GM23338 (cell line): ENCODE results near the gene NAB2. TPM values are rescaled to one million over a fixed set of nuclear protein-coding genes. Genes with fewer than 3 reads are reported as not detected.

Source experiments
- ATAC-seq: fragments of 200-7000 bp; cut with Tn5 transposase; 3 replicates; pipeline ENCODE4 v1.9.1; 2020
- DNase-seq: peaks from one replicate; pipeline ENCODE4 v3.0.0-alpha.2; 2015; ENCODE audit warnings: low spot score
- H2AFZ ChIP-seq: fragments of 200-600 bp; sonication (generic); 2 replicates; pipeline ENCODE4 v1.8.0; 2016; ENCODE audit warnings: antibody characterized with exemption, mild to moderate bottlenecking, moderate library complexity
- H3F3A ChIP-seq: fragments of 200-600 bp; sonication (generic); replicated peaks from 2 replicates; pipeline ENCODE4 v1.8.0; 2017; ENCODE audit warnings: antibody characterized with exemption, mixed run types, low read depth
- H3K27ac ChIP-seq: fragments of 200-600 bp; sonication (generic); 2 replicates; pipeline ENCODE4 v1.6.1; 2016; ENCODE audit warnings: low read depth
- H3K27me3 ChIP-seq: fragments of 200-600 bp; sonication (generic); 2 replicates; pipeline ENCODE4 v1.8.0; 2016; ENCODE audit warnings: mild to moderate bottlenecking, mixed run types, moderate library complexity; ENCODE audit not compliant: insufficient read depth
- H3K36me3 ChIP-seq: fragments of 200-600 bp; sonication (generic); 2 replicates; pipeline ENCODE4 v1.8.0; 2016; ENCODE audit warnings: mild to moderate bottlenecking; ENCODE audit not compliant: insufficient read depth
- H3K4me1 ChIP-seq: fragments of 200-600 bp; sonication (generic); 2 replicates; pipeline ENCODE4 v1.8.0; 2016; ENCODE audit warnings: mild to moderate bottlenecking, moderate library complexity; ENCODE audit not compliant: insufficient read depth
- H3K4me2 ChIP-seq: fragments of 200-600 bp; sonication (generic); 2 replicates; pipeline ENCODE4 v1.7.1; 2017; ENCODE audit warnings: mixed run types
- H3K4me3 ChIP-seq: fragments of 200-600 bp; sonication (generic); 2 replicates; pipeline ENCODE4 v1.6.1; 2016; ENCODE audit warnings: mixed run types
- H3K79me2 ChIP-seq: fragments of 200-600 bp; sonication (generic); replicated peaks from 2 replicates; pipeline ENCODE4 v1.8.0; 2017; ENCODE audit warnings: mild to moderate bottlenecking; ENCODE audit not compliant: insufficient read depth
- H3K9me2 ChIP-seq: fragments of 200-600 bp; sonication (generic); 2 replicates; pipeline ENCODE4 v1.8.0; 2017; ENCODE audit not compliant: insufficient read depth
- H4K20me1 ChIP-seq: fragments of 200-600 bp; sonication (generic); replicated peaks from 2 replicates; pipeline ENCODE4 v1.8.0; 2017; ENCODE audit warnings: mild to moderate bottlenecking; ENCODE audit not compliant: insufficient read depth
- H3K27ac Mint-ChIP-seq: 2 replicates; pipeline ENCODE4 v1.8.0; 2020; ENCODE audit warnings: inconsistent platforms, mild to moderate bottlenecking, moderate library complexity, mixed read lengths
- H3K27me3 Mint-ChIP-seq: 3 replicates; pipeline ENCODE4 v1.8.0; 2022; ENCODE audit warnings: low read depth, mild to moderate bottlenecking, moderate library complexity, mixed read lengths, inconsistent platforms; ENCODE audit not compliant: insufficient read depth, poor library complexity
- H3K36me3 Mint-ChIP-seq: 3 replicates; pipeline ENCODE4 v1.8.0; 2021; ENCODE audit warnings: low read depth, mild to moderate bottlenecking, inconsistent platforms, moderate library complexity, mixed read lengths
- H3K4me1 Mint-ChIP-seq: 3 replicates; pipeline ENCODE4 v1.8.0; 2020; ENCODE audit warnings: mild to moderate bottlenecking, inconsistent platforms, mixed read lengths
- H3K4me3 Mint-ChIP-seq: 3 replicates; pipeline ENCODE4 v1.8.0; 2021; ENCODE audit warnings: moderate library complexity, mild to moderate bottlenecking, inconsistent platforms, mixed read lengths
- H3K9me3 Mint-ChIP-seq: 3 replicates; pipeline ENCODE4 v1.8.0; 2020; ENCODE audit warnings: moderate library complexity, mild to moderate bottlenecking, inconsistent platforms, mixed read lengths
- NANOG ChIP-seq: IDR thresholded peaks from 2 replicates; pipeline ENCODE4 v1.6.1; 2016; ENCODE audit warnings: antibody characterized with exemption, borderline replicate concordance
- polyA plus RNA-seq: library from polyadenylated mRNA; unstranded; fragments of >200 nt; fragmentation: Nextera tagmentation; extraction: Ambion mirVana; gene quantifications from 2 replicates; pipeline ENCODE4 v1.2.1, GENCODE V29; 2016
- total RNA-seq: library from RNA; depleted of rRNA; stranded (reverse); fragments of >200 nt; shearing (Covaris generic); gene quantifications from 2 replicates; pipeline ENCODE4 v1.2.3, GENCODE V29; 2014; rRNA removed
- TF ChIP-seq, protein P1 (sequence below), 2 experiments: fragments of 200-600 bp in 1 of 2; sonication (generic) in 1 of 2; conservative IDR thresholded peaks; 2 replicates each; pipeline versions ENCODE4 v1.5.1 to v1.6.1; 2016 to 2017; ENCODE audit warnings: antibody characterized with exemption in 2 of 2, low read depth in 2 of 2, mild to moderate bottlenecking in 2 of 2, moderate library complexity in 1 of 2
- TF ChIP-seq, protein P2 (sequence below): IDR thresholded peaks from one replicate; pipeline ENCODE4 v1.6.1; 2018; ENCODE audit warnings: antibody characterized with exemption; ENCODE audit not compliant: unreplicated experiment
- TF ChIP-seq, protein P3 (sequence below): IDR thresholded peaks from 2 replicates; pipeline ENCODE4 v1.6.1; 2016; ENCODE audit warnings: antibody characterized with exemption

Gene NAB2
- total and polyA plus RNA-seq, 2 experiments from 2014 or later: 6.5 to 19.8 TPM

DNA sequence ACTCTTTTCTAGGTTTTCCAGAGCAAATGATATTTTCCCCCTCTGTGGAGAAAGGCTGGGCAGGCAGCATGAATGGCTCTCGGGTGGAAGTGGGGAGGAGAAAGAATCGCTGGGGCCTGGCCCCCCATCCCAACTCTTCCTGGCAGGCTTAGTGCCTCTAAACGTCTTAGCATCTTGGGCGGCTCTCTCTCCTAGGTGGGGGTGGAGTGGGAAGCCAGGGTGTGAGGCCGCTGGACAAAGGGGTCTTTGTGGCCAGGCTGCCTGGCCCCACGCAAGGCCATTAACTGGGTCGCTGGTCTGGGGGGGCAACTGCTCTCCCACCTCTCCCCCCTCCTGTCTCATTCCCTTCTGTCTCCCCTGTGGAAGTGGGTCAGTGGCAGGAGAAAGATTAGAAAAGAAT, 53.8 kb downstream of the NAB2 start (continued):
- TF ChIP-seq, protein P1, sequence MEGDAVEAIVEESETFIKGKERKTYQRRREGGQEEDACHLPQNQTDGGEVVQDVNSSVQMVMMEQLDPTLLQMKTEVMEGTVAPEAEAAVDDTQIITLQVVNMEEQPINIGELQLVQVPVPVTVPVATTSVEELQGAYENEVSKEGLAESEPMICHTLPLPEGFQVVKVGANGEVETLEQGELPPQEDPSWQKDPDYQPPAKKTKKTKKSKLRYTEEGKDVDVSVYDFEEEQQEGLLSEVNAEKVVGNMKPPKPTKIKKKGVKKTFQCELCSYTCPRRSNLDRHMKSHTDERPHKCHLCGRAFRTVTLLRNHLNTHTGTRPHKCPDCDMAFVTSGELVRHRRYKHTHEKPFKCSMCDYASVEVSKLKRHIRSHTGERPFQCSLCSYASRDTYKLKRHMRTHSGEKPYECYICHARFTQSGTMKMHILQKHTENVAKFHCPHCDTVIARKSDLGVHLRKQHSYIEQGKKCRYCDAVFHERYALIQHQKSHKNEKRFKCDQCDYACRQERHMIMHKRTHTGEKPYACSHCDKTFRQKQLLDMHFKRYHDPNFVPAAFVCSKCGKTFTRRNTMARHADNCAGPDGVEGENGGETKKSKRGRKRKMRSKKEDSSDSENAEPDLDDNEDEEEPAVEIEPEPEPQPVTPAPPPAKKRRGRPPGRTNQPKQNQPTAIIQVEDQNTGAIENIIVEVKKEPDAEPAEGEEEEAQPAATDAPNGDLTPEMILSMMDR (conservative IDR thresholded peaks at IDR 0.05; ENCODE audit: low read depth in 2 of 2): no peak
- TF ChIP-seq, protein P2, sequence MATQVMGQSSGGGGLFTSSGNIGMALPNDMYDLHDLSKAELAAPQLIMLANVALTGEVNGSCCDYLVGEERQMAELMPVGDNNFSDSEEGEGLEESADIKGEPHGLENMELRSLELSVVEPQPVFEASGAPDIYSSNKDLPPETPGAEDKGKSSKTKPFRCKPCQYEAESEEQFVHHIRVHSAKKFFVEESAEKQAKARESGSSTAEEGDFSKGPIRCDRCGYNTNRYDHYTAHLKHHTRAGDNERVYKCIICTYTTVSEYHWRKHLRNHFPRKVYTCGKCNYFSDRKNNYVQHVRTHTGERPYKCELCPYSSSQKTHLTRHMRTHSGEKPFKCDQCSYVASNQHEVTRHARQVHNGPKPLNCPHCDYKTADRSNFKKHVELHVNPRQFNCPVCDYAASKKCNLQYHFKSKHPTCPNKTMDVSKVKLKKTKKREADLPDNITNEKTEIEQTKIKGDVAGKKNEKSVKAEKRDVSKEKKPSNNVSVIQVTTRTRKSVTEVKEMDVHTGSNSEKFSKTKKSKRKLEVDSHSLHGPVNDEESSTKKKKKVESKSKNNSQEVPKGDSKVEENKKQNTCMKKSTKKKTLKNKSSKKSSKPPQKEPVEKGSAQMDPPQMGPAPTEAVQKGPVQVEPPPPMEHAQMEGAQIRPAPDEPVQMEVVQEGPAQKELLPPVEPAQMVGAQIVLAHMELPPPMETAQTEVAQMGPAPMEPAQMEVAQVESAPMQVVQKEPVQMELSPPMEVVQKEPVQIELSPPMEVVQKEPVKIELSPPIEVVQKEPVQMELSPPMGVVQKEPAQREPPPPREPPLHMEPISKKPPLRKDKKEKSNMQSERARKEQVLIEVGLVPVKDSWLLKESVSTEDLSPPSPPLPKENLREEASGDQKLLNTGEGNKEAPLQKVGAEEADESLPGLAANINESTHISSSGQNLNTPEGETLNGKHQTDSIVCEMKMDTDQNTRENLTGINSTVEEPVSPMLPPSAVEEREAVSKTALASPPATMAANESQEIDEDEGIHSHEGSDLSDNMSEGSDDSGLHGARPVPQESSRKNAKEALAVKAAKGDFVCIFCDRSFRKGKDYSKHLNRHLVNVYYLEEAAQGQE: no peak
- TF ChIP-seq, protein P3, sequence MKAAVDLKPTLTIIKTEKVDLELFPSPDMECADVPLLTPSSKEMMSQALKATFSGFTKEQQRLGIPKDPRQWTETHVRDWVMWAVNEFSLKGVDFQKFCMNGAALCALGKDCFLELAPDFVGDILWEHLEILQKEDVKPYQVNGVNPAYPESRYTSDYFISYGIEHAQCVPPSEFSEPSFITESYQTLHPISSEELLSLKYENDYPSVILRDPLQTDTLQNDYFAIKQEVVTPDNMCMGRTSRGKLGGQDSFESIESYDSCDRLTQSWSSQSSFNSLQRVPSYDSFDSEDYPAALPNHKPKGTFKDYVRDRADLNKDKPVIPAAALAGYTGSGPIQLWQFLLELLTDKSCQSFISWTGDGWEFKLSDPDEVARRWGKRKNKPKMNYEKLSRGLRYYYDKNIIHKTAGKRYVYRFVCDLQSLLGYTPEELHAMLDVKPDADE: no peak

DNA sequence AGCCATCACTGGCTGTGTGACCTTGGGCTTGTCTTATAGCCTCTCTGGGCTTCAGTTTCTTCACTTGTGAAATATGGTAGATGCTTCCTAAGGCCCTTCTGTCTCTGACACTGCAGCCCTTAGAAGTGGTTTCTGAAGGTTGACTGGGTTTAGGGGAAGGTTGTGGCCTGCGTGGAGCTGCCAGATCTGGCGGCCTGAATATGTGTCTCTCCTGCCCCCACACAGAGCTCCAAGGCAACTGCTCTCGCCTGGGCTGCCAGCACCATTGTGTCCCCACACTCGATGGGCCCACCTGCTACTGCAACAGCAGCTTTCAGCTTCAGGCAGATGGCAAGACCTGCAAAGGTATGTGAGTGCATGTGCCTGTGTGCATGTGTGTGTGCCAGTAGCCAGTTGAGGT, 54.5 kb downstream of the NAB2 start:
- Mint-ChIP-seq H3K27me3 (peaks cover 7% of the 10 kb centered on the region), H3K27ac (no peak overlapping the region), H3K36me3 (peaks cover 96% of the 10 kb centered on the region), H3K4me1 (peaks cover 21% of the 10 kb centered on the region), H3K9me3 (no peaks in the 10 kb centered on the region), H3K4me3 (no peak overlapping the region)
- Histone ChIP-seq H3F3A (no peaks in the 10 kb centered on the region), H3K4me1 (no peaks in the 10 kb centered on the region), H3K27me3 (no peaks in the 10 kb centered on the region), H3K79me2 (peaks cover 16% of the 10 kb centered on the region), H3K27ac (no peak overlapping the region), H3K4me2 (no peak overlapping the region), H3K36me3 (peaks cover 21% of the 10 kb centered on the region), H3K4me3 (no peak overlapping the region), H4K20me1 (peaks cover 7% of the 10 kb centered on the region), H2AFZ (no peak overlapping the region), H3K9me2 (no peaks in the 10 kb centered on the region)
- DNase-seq (no peak), ATAC-seq (no peak)
- TF ChIP-seq NANOG: no peak

Other genes with a start within 250 kb of the NAB2 start
- not detected in 2 replicates for gene SDR9C7, start 154.7 kb upstream of the NAB2 start, total RNA-seq
- 0.12 TPM in 1 of 2 replicates, not detected in the other for gene SDR9C7, start 154.7 kb upstream of the NAB2 start, polyA plus RNA-seq
- 0.62 and 0.66 TPM in 2 replicates for gene RDH16, start 131.5 kb upstream of the NAB2 start, total RNA-seq
- 0.28 and 0.52 TPM in 2 replicates for gene RDH16, start 131.5 kb upstream of the NAB2 start, polyA plus RNA-seq
- gene ZBTB39, start 82.6 kb upstream of the NAB2 start, total RNA-seq: 24.1 and 26.7 TPM in 2 replicates
- gene ZBTB39, start 82.6 kb upstream of the NAB2 start, polyA plus RNA-seq: 5.5 and 6.6 TPM in 2 replicates
- gene TAC3, start 72.6 kb upstream of the NAB2 start, total RNA-seq: 11.9 and 22.0 TPM in 2 replicates
- 35.1 and 37.5 TPM in 2 replicates for gene TAC3, start 72.6 kb upstream of the NAB2 start, polyA plus RNA-seq
- not detected in 2 replicates for gene MYO1A, start 39.0 kb upstream of the NAB2 start, total RNA-seq
- gene MYO1A, start 39.0 kb upstream of the NAB2 start, polyA plus RNA-seq: not detected in 2 replicates
- gene NEMP1, start 10.3 kb upstream of the NAB2 start, total RNA-seq: 35.0 and 36.3 TPM in 2 replicates
- 10.3 and 11.9 TPM in 2 replicates for gene NEMP1, start 10.3 kb upstream of the NAB2 start, polyA plus RNA-seq
- gene STAT6, start 22.2 kb downstream of the NAB2 start, total RNA-seq: 26.3 and 28.1 TPM in 2 replicates
- 11.0 and 14.3 TPM in 2 replicates for gene STAT6, start 22.2 kb downstream of the NAB2 start, polyA plus RNA-seq
- 130 and 145 TPM in 2 replicates for gene LRP1, start 39.4 kb downstream of the NAB2 start, total RNA-seq
- gene LRP1, start 39.4 kb downstream of the NAB2 start, polyA plus RNA-seq: 26.6 and 29.9 TPM in 2 replicates
- gene LRP1-AS, start 58.5 kb downstream of the NAB2 start, total RNA-seq: not detected in 2 replicates
- 0.86 TPM in 1 of 2 replicates, not detected in the other for gene LRP1-AS, start 58.5 kb downstream of the NAB2 start, polyA plus RNA-seq
- gene NXPH4, start 127.7 kb downstream of the NAB2 start, total RNA-seq: 1.5 and 4.5 TPM in 2 replicates
- 0.89 and 1.1 TPM in 2 replicates for gene NXPH4, start 127.7 kb downstream of the NAB2 start, polyA plus RNA-seq
- gene SHMT2, start 140.6 kb downstream of the NAB2 start, total RNA-seq: 363 and 387 TPM in 2 replicates
- 125 and 131 TPM in 2 replicates for gene SHMT2, start 140.6 kb downstream of the NAB2 start, polyA plus RNA-seq
- gene STAC3, start 162.1 kb downstream of the NAB2 start, total RNA-seq: 1.2 and 3.0 TPM in 2 replicates
- gene STAC3, start 162.1 kb downstream of the NAB2 start, polyA plus RNA-seq: 0.48 and 0.59 TPM in 2 replicates